Measurements from ENCODE around the gene SH2B2. TPM values are rescaled to one million over a fixed set of nuclear protein-coding genes. Genes with fewer than 3 reads are reported as not detected.

SH2B2 gene
- 11.9 and 25.8 TPM in 2 replicates for total RNA-seq (2014; rRNA removed)
- polyA plus RNA-seq (2012), result 7.4 TPM

DNA sequence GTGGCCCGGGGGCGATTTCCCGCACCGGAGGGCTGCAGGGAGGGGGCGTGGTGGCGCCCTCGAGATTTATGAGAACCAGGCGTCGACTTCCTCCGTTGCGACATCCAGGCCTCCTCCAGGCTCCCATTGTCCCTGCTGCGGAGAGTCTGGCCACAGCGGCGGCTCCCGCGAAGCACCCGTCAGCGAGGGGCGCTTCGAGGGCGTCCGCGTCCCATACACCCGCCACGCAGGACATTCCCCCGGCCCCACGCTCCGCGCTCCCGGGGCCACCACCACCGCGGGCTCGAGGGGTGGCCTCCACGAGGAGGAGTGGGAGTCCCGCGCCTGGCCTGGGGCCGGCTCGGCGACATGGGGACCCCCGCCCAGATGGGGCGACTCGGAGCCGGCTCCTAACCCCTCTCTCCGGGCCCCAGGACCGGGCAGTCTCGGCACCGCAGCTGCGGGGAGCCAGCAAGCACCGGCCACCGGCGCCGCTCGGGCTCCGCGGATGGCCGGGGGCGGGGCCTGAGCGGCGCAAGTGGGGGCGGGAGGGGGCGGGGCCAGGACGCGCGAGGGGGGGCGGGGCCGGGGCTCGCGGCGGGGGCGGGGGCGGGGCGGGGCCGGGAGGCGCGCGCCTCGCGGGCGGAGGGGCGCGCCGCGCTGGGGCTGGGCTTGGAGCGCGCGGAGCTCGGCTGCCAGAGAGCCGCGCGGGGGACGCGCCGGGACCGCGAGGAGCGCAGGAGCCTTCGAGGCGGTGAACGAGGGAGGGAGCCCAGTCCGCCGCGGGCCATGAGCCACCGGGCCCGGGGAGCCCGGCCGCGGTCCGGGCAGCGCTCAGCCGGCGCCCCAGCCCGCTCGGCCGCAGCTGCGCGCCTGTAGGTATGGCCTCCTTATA is at the start of gene SH2B2:
TSS of gene SH2B2 (plus strand) at position 632 of the 874 bp plus-strand sequence. CDS start 13,683 bp downstream, outside the sequence.
- DNase-seq (ENCODE audit: low read depth), result peak; percentile 58

DNA sequence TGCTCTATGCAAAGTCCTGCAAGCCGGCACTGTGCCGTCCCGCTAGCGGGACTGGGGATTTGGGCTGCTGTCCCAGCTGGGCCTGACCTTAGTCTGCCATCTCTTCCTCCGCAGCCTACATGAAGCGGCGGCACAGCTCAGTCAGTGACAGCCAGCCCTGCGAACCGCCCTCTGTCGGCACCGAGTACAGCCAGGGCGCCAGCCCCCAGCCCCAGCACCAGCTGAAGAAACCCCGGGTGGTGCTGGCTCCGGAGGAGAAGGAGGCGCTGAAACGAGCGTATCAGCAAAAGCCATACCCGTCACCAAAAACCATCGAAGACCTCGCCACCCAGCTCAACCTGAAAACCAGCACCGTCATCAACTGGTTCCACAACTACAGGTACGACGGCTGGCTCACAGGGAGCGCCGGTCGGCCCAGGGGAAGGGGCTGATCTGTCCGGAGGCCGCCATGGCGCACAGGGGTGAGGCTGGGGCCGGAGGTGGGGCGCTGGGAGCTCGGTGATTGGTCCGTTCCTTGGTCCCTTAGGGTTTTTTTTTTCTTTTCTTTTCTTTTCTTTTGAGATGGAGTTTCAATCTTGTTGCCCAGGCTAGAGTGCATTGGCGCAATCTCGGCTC is 47.4 kb upstream of the SH2B2 start:
- DNase-seq (ENCODE audit: low read depth), result no peak

DNA sequence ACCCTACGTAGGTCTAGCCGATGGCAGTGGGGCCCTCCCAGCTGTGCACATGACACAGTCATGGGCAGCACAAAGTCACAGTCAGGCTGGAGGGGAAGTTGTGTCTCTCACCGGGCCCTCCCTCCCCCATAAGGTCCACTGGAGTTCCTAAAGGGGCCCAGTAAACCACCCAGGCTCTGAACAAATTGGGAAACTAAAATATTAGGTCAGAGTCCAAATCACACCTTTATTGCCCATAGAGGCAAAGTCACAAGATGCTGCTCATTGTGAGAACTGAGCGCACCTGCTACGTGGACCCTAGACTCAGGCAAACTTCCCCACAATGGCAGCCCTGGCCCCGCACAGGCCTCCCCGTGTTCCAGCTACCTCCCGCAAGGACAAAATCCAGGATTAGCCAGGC is 45.2 kb upstream of the SH2B2 start:
- DNase-seq (ENCODE audit: low read depth), result no peak

DNA sequence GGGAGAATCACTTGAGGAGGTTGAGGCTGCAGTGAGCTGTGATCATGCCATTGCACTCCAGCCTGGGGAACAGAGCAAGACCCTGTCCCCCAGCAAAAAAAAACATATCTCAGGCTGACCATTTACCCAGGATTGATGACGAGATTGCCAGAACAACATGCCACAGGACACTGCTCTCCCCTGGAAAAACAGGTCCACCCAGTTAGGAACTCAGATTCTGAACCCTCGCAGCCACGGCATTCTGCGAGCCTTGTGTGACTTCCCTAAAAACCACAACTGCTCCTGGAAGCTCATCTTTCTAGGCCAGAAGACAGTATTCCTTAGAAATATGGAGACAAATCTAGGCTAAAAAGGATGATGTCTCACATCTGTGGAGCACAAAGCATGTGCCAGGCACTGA is 42.1 kb upstream of the SH2B2 start:
- DNase-seq (ENCODE audit: low read depth), result no peak

DNA sequence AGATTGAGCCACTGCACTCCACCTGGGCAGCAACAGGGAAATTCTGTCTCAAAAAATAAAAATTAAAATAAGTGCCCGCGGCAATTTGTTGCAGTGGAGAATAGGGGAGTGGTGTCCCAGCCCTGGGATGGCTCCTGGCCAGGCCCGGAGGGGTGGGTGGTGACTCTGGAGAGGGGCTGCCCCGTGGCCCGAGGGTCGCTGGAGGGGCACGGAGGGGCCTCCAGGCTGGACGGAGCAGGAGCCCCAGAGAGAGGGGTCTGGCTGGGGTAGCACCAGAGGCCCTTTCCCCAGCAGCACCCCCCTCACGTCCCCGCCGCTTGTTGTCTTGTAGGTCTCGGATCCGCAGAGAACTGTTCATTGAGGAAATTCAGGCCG is 38.6 kb upstream of the SH2B2 start:
- no peak for DNase-seq (ENCODE audit: low read depth)

DNA sequence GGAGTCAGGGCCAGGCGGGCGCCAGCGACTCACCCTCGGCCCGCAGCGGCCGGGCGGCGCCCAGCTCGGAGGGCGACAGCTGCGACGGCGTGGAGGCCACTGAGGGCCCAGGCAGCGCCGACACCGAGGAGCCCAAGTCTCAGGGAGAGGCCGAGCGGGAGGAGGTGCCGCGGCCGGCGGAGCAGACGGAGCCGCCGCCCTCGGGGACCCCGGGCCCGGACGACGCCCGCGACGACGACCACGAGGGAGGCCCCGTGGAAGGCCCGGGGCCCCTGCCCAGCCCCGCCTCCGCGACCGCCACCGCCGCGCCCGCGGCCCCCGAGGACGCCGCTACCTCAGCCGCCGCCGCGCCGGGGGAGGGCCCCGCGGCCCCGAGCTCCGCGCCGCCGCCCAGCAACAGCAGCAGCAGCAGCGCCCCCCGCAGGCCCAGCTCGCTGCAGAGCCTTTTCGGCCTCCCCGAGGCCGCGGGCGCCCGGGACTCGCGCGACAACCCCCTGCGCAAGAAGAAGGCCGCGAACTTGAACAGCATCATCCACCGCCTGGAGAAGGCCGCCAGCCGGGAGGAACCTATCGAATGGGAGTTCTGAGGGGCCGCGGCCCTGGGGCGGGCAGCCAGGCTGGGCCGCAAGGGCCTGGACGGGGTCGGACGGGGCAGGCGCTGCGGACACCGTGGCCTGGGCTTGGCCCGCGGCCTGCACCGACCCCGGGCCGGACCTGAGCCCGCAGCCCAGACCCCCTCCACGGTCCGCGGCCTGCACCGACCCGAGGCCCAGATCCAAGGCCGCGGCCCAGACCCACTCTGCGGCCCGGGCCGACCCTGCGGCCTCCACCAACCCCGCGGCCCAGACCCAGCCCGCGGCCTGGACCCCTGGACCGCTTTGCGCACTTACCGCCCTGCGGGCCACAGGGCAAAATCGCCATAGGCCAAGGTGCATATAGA is 37.9 kb upstream of the SH2B2 start:
- no peak for DNase-seq (ENCODE audit: low read depth)

DNA sequence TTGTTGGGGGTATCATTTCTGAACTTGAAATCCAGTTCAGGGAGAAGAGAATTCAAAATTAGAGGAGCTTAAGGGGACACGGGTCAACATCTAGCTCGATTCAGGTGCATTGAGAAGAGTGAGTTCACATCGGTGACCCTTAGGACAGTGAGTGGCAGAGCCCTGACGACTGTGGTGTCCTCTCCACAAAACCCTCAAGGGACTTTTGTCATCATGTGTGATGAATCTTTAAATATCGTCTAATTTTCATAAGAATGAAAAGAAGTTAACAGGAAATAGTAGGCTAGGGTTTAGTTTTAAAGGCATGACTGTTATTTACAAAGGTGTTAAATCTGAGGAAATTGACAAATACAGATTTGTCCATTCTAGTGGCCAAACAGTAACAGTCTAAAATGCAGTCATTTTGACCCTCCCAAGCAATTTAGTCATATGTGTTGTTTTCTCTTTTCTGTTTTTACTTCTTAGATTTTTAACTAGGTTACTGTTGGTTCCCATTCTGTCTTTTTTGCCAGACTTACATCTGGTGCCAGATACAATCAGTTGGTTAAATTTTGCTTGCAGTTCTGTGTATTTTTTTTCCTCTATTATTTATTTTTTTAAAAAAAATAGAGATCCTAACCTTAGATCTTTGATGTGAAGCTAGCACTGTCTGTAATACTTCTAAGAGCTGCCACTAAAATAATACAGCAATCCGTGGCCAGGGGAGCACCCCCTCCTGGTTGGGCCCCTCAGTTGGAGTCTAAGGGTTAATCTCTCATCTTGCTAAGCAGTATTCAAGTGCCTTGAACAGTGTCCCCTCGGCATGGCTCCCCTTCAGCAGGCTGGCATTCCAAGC is 34.9 kb upstream of the SH2B2 start:
- DNase-seq (ENCODE audit: low read depth), result no peak

DNA sequence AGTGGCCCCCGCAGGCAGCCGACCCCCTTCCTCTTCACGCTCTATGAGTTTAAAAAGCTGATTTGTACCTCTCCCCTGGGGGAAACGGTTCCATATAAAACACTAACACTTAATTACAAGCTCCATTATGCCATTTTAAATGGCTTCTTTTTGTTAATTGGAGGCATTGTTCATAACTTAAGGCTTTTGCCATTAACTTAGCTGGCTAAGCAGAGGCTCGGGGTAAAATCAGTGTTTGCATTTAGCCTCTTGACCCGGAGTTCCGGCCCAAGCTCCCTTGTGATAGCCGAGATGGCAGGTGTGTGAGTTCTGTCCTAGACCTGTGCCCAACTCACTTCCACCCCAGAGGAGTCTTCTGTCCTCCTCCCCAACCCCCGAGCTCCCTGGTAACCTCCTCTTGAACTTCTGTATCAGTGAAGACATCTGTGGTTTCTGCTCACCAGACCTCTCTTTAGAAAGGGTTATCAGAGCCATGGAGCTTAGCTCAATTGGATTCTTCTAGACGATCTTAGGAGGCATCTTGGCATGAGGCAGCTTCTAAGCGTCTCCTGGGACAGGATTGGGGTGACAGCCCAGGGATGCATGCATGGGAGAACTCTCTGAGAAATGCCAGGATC is 34.2 kb upstream of the SH2B2 start:
- DNase-seq (ENCODE audit: low read depth), result no peak

DNA sequence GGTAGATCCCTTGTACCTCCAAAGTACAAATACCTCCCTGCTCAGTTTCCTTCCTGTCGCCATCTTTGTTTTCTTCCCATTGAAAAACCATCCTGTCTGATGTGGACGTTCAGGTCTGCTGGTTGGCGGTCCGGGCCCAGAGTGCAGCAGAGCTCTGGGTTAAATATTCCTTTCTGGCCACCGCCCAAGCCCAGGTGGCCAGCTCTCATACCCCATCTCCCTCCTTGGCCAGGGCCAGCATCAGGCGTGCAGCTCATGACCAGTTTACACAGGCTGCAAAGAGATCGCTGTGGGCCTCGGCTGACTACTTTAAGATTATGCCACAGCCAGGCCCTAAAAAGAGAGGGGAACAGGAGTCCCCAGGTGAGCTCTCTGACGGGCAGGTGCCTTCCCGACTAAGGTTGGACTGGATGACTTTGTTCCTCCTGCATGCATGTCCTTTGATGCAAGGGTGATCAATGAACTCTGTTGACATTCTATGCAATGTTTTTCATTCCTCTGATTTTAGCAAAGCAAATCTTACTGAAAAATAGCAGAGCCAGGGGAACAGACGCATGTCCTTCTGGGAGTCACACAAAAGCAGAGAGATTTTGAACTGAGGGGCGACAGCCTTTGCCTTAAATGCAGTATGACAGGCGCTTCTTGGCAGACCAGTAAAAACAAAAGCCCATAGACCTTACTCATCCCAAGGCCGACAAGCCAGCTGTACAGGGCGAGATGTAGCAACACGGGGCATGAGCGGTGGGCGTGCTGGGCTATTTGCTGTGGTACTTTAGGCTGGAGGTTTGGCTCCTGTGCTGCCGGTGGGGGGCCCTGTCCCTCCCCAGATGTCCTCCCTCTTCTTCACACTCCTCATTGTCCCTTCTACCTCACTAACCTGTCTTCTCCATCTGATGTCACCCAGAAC is 33.3 kb upstream of the SH2B2 start:
- DNase-seq (ENCODE audit: low read depth), result peak; percentile 62

DNA sequence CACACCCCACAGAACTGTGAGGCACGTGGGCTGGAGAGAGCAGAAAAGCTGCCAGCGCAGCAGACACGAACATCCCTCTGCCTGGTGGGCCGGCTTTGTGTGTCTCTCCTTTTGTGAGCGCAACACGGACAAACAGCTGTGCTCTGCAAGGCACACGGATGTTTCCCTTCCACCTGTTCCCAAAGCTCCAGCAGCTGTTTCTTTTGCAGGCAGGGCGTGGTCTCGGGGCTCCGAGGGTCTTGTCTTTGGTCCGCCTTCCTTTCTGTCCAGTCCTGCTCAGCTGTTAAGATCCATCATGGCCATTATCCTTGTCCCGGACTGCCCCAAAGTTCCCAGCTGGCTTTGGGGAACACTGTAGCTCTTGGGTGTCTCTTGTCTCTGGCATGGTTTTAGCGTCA is 32.7 kb upstream of the SH2B2 start:
- peak; percentile 94 for DNase-seq (ENCODE audit: low read depth)

DNA sequence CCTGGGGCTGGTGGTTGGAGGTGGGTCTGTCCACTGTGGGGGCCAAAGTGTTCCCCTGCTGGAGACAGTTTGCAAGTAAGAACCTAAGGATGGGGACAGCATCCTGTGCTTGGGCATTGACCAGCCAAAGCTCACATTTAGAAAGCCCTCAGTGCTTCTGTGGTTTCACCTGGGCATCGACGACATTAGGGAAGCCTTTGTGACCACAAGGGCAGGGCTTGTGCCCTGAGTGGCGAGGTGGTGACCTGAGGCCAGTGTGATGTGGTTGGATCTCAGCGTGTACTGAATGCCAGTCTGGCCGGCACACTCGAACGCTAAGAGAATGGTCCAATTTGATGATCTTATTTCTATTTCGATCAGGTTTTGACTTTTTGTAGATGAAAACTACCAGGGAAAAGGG is 32.1 kb upstream of the SH2B2 start:
- DNase-seq (ENCODE audit: low read depth), result no peak

DNA sequence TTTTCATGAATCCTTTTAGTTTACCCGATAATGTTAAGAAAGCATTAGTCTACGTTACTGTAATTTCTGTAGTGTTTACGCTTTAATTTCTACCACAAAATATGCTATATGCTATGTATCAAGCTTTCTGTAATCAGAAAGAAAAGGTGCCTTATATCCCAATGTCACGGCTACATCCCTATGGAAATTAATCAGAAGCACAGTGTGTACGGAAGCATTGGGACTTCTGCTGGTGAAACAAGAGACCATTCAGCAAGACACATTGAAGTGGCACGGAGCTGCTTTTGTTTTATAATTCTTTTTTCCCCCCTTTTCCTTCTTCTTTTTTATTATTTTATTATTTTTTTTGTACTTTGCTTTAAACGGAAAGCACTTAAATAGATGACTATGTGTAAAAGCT is 31.2 kb upstream of the SH2B2 start:
- no peak for DNase-seq (ENCODE audit: low read depth)

DNA sequence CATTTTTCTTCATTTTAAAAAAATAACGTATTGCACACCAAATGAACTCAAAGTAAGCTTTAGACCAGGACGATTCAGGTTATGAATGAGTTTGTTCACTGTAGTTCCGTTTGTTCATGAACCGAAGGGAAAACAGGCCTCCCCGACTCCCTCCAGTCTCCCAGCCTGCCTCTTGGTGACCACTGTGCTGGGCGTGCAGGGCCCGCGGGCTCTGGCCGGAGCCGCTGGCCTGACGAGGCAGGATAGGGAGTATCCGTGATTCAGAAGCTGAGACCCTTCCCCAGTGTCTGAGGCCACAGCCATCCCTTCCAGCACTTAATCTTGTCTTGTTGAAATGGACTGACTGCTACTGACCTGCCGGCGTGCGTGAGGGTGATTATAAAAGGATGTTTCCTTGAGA is 30.8 kb upstream of the SH2B2 start:
- no peak for DNase-seq (ENCODE audit: low read depth)

DNA sequence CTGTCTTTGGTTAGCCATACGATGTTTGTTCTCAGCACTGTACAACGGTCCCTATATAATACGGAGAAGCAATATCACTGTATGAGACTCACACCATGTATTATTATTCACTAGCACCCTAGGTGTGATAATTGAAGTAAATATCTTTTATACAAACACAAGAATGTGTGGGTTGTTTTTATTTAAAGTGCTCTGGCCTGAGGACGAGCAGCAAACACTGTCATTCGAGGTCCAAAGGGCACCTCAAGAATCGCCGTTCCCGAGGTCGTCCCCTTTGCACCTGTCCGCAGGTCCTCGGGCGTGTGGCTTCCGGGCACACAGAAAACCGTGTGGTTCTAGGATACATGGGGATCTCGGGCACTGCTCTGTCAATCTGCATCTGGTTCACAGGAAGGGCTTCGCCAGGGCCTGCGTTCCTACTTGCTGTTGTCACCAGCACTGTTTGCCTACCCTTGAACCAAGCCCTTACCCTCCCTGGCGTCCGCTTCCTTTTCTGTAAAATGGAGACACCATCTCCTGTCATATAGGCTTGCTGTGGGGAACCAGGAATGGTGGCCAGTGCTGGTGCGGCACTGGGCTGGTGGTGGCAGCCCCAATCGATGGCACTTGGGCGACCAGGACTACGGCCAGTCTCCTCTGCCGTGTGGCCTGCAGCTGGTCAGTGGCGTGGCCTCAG is 28.5 kb upstream of the SH2B2 start:
- no peak for DNase-seq (ENCODE audit: low read depth)

DNA sequence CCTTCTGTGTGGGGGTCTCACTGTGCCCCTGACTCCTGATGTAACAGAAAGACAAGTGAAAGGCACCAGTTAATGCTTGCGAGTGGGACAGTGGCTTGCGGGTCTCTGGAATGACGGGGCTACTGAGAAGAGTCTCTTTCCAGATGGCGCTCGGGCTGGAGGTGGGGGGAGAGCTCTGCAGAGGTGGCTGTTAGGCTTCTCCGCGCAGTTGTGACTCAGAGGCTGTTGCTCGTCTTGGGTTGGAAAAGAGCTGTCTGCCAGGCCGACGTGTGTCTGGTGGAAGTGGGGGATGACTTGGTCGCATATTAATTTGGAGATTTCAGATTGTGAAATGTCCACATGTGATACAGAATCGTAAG is 27.9 kb upstream of the SH2B2 start:
- DNase-seq (ENCODE audit: low read depth), result no peak

DNA sequence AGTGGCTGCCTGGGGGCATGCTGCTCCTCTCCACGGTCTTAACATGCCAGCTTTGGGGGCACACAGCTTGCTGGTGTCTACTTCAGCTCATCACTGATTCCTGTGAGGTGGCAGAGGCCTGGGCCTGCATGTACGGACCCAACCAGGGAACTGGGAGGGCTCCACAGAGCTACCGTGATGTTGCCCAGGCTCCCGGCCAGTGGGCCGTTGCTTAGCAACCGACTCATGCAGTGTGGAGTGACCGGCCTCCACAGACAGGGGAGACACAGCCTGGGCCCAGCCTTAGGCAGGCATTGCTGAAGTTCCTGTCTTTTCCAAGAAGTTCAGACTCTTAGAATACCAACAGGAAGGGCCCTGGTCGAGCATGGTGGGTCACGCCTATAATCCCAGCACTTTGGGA is 25.8 kb upstream of the SH2B2 start:
- no peak for DNase-seq (ENCODE audit: low read depth)

DNA sequence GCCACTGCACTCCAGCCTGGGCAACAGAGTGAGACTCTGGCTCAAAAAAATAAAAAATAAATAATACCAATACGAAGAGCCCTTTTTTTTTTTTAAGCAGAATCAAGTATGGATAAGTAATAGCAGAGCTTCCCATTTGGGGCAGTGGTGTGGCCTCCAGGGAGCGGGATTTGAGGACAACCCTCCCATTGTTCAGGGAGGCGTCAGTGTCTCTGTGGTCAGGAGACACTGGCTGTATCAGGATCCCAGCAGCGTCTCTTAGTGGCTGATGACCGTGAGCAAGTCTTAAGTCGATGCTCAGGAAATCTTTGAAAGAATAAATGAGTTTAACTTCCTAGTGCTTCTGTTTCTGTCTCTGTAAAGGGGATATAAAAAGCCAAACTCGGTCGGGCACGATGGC is 25.2 kb upstream of the SH2B2 start:
- no peak for DNase-seq (ENCODE audit: low read depth)

DNA sequence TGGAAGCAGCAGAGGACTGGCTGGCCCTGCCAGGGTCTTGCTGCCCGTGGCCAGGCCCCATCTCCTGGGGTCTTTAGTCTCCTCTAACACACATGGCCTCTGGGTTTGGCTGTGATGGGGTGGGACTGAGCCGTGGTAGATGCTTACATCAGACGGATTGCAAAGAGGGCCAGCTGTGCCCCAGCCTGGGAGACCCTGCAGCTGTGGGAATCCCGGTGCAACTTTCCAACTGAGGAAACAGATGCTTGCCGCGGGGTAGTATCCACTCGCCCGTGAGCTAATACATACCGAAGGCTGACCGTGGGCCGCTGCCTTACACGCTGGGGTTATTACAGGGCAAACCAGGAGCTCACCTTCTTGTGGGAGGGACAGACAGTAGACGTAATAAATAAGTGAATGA is 24.1 kb upstream of the SH2B2 start:
- DNase-seq (ENCODE audit: low read depth), result no peak

DNA sequence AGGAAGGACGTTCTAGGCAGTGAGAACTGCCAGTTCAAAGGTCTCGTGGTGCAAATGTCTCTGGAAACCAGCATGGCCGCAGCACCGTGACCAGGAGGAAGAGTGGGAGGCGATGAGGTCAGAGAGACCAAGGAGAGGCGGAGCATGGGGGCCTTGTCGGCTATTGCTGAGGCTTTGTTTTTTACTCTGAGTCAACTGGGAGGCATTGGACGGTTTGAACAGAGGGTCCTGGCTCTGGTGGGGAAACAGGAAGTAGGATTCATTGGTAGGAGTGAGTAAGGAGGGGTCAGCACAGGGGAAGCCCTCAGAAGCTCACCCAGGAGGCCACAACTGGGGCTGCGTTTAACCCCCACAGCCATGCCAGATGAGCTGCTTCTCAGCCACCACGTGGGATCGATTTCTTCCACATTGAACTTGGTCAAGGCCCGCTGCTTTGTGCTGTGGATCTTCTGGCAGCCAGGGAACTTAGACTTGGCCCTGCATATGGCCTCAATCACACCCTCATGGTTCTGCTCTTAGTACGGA is 22.2 kb upstream of the SH2B2 start:
- DNase-seq (ENCODE audit: low read depth), result no peak
